H9 (cell line): ENCODE results near the gene SMIM26. TPM values are rescaled to one million over a fixed set of nuclear protein-coding genes. Genes with fewer than 3 reads are reported as not detected.

Experiments
- DNase-seq: peaks from one replicate; pipeline ENCODE4 v3.0.0-alpha.2; 2017
- H2AFZ ChIP-seq: one replicate; pipeline ENCODE4 v1.6.1; 2013; ENCODE audit warnings: mild to moderate bottlenecking, low read length, control low read depth, moderate library complexity
- H2AK5ac ChIP-seq: 2 replicates; pipeline ENCODE4 v1.6.1; 2013; ENCODE audit warnings: low read length, control low read depth, mixed read lengths; ENCODE audit not compliant: insufficient read length
- H2BK120ac ChIP-seq: one replicate; pipeline ENCODE4 v1.6.1; 2013; ENCODE audit warnings: low read depth, mild to moderate bottlenecking, low read length, control low read depth, inconsistent platforms; ENCODE audit not compliant: poor library complexity, severe bottlenecking
- H2BK12ac ChIP-seq: 2 replicates; pipeline ENCODE4 v1.6.1; 2013; ENCODE audit warnings: low read length, control low read depth, mixed read lengths, low read depth; ENCODE audit not compliant: insufficient read length
- H2BK15ac ChIP-seq: 2 replicates; pipeline ENCODE4 v1.6.1; 2013; ENCODE audit warnings: low read depth, low read length, control low read depth
- H2BK20ac ChIP-seq: one replicate; pipeline ENCODE4 v1.6.1; 2013; ENCODE audit warnings: low read depth, mild to moderate bottlenecking, low read length, control low read depth, inconsistent platforms; ENCODE audit not compliant: poor library complexity, severe bottlenecking
- H2BK5ac ChIP-seq: 2 replicates; pipeline ENCODE4 v1.6.1; 2013; ENCODE audit warnings: low read length, control low read depth, mixed read lengths; ENCODE audit not compliant: insufficient read length
- H3K14ac ChIP-seq: 2 replicates; pipeline ENCODE4 v1.6.1; 2013; ENCODE audit warnings: low read length, control low read depth; ENCODE audit not compliant: insufficient read depth
- H3K18ac ChIP-seq: 2 replicates; pipeline ENCODE4 v1.6.1; 2013; ENCODE audit warnings: low read depth, mild to moderate bottlenecking, mixed read lengths, low read length, control low read depth; ENCODE audit not compliant: insufficient read length
- H3K23ac ChIP-seq: 2 replicates; pipeline ENCODE4 v1.6.1; 2013; ENCODE audit warnings: low read length, control low read depth, mixed read lengths, low read depth; ENCODE audit not compliant: insufficient read length
- H3K23me2 ChIP-seq: 2 replicates; pipeline ENCODE4 v1.6.1; 2013; ENCODE audit warnings: low read depth, mild to moderate bottlenecking, mixed read lengths, low read length, control low read depth; ENCODE audit not compliant: insufficient read length, poor library complexity, severe bottlenecking
- H3K27ac ChIP-seq: 2 replicates; pipeline ENCODE4 v1.5.1; 2013; ENCODE audit warnings: low read length, control low read depth, mixed read lengths, low read depth; ENCODE audit not compliant: insufficient read length
- H3K27me3 ChIP-seq: 2 replicates; pipeline ENCODE4 v1.6.1; 2013; ENCODE audit warnings: low read length, control low read depth, inconsistent platforms; ENCODE audit not compliant: insufficient read depth
- H3K4ac ChIP-seq: 2 replicates; pipeline ENCODE4 v1.6.1; 2013; ENCODE audit warnings: low read depth, mild to moderate bottlenecking, control low read depth, inconsistent platforms, low read length, moderate library complexity
- H3K4me1 ChIP-seq: 2 replicates; pipeline ENCODE4 v1.6.1; 2013; ENCODE audit warnings: low read length, control low read depth, inconsistent platforms; ENCODE audit not compliant: insufficient read depth
- H3K4me2 ChIP-seq: 2 replicates; pipeline ENCODE4 v1.6.1; 2013; ENCODE audit warnings: low read length, control low read depth, mixed read lengths; ENCODE audit not compliant: insufficient read length, insufficient read depth
- H3K56ac ChIP-seq: 2 replicates; pipeline ENCODE4 v1.6.1; 2013; ENCODE audit warnings: low read depth, mild to moderate bottlenecking, mixed read lengths, low read length, control low read depth; ENCODE audit not compliant: insufficient read length
- H3K79me1 ChIP-seq: 2 replicates; pipeline ENCODE4 v1.6.1; 2013; ENCODE audit warnings: low read depth, mild to moderate bottlenecking, moderate library complexity, low read length, control low read depth, inconsistent platforms; ENCODE audit not compliant: insufficient read depth, poor library complexity, severe bottlenecking
- H3K79me2 ChIP-seq: 2 replicates; pipeline ENCODE4 v1.6.1; 2013; ENCODE audit warnings: low read length, control low read depth, inconsistent platforms; ENCODE audit not compliant: insufficient read depth
- H3K9ac ChIP-seq: 2 replicates; pipeline ENCODE4 v1.6.1; 2013; ENCODE audit warnings: low read length, control low read depth, mixed read lengths; ENCODE audit not compliant: insufficient read length; ENCODE audit errors: extremely low read depth
- H3K9me3 ChIP-seq: one replicate; pipeline ENCODE4 v1.6.1; 2013; ENCODE audit warnings: low read depth, low read length, inconsistent platforms; ENCODE audit not compliant: control insufficient read depth
- H3T11ph ChIP-seq: one replicate; pipeline ENCODE4 v1.6.1; 2013; ENCODE audit warnings: mild to moderate bottlenecking, low read length, control low read depth, inconsistent platforms
- H4K20me1 ChIP-seq: one replicate; pipeline ENCODE4 v1.6.1; 2013; ENCODE audit not compliant: control insufficient read depth, insufficient read length, insufficient read depth
- H4K5ac ChIP-seq: 2 replicates; pipeline ENCODE4 v1.6.1; 2013; ENCODE audit warnings: low read depth, mild to moderate bottlenecking, mixed read lengths, low read length, control low read depth; ENCODE audit not compliant: insufficient read length
- H4K8ac ChIP-seq: replicated peaks from 2 replicates; pipeline ENCODE4 v1.6.1; 2013; ENCODE audit warnings: low read length, control low read depth, mixed read lengths, low read depth; ENCODE audit not compliant: insufficient read length
- H4K91ac ChIP-seq: 2 replicates; pipeline ENCODE4 v1.6.1; 2013; ENCODE audit warnings: low read depth, mild to moderate bottlenecking, moderate library complexity, mixed read lengths, low read length, control low read depth; ENCODE audit not compliant: insufficient read length
- H3K27ac Mint-ChIP-seq, 3 experiments: 2 replicates in 2 of 3; 3 replicates in 1 of 3; pipeline ENCODE4 v1.8.0; 2020 to 2021; ENCODE audit warnings: mixed read lengths in 3 of 3, mild to moderate bottlenecking in 1 of 3, moderate library complexity in 1 of 3
- H3K27me3 Mint-ChIP-seq: 2 replicates; pipeline ENCODE4 v1.8.0; 2021; ENCODE audit warnings: low read depth, mild to moderate bottlenecking, moderate library complexity, mixed read lengths
- H3K36me3 Mint-ChIP-seq, 3 experiments: 2 replicates in 2 of 3; 3 replicates in 1 of 3; pipeline ENCODE4 v1.8.0; 2020 to 2021; ENCODE audit warnings: low read depth in 3 of 3, mixed read lengths in 3 of 3; ENCODE audit not compliant: insufficient read depth in 1 of 3
- H3K4me1 Mint-ChIP-seq, 2 experiments: 2 replicates each; pipeline ENCODE4 v1.8.0; 2020; ENCODE audit warnings: mixed read lengths in 2 of 2
- H3K4me3 Mint-ChIP-seq, 2 experiments: 2 replicates in 1 of 2; 3 replicates in 1 of 2; pipeline ENCODE4 v1.8.0; 2020 to 2021; ENCODE audit warnings: mild to moderate bottlenecking in 2 of 2, mixed read lengths in 2 of 2, moderate library complexity in 1 of 2
- H3K9me3 Mint-ChIP-seq, 2 experiments: 2 replicates in 1 of 2; 3 replicates in 1 of 2; pipeline ENCODE4 v1.8.0; 2020; ENCODE audit warnings: mild to moderate bottlenecking in 2 of 2, mixed read lengths in 2 of 2, moderate library complexity in 1 of 2
- WGBS: extraction: QIAGEN DNeasy Blood & Tissue Kit; methylation state at CpG from one replicate; pipeline ENCODE4 v1.1.7; 2013; ENCODE audit warnings: missing lambda C conversion rate, low lambda C conversion rate, mixed read lengths; ENCODE audit not compliant: insufficient read length; ENCODE audit errors: extremely low coverage; 5-methylcytosine and 5-hydroxymethylcytosine counted together
- total RNA-seq: library from RNA; stranded (reverse); gene quantifications from 2 replicates; pipeline ENCODE4 v1.2.1, GENCODE V29; 2021
- TF ChIP-seq, protein P1 (sequence below): fragments of 200-600 bp; sonication (generic); conservative IDR thresholded peaks from 3 replicates; pipeline ENCODE4 v1.8.0; 2021; ENCODE audit warnings: antibody characterized with exemption, mild to moderate bottlenecking

The SMIM26 gene
- total RNA-seq, 1 experiment from 2014 or later = 75.9 TPM

DNA sequence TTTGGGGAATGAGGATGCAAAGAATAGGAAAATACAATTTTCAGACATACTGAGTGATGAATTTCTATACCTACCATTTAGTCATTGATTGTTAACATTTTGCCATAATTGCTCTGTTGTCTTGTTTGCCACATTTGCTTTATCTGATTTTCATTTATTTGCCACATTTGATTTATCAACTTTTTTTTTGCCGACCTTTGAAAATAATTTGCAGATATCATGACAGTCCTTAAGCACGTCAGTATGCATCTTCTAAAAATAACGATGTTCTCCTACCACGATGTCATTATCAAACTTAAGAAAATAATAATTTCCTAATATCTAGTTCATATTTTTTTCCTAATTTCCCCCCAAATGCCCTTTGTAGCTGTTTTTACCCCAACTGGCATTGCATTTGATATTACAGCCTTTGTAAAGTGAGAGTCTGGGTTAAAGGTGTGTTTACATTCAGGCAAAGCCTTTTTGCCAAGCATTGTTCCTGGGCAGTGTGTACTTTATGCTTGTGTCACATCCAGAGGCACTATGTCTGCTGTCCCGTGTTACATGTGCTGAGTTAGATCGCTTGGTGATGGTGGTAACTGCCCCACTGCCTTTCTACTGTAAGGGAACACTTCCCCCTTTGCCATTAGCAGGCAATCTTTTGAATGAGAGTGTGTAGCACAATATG is 33.1 kb upstream of the SMIM26 start:
- Histone ChIP-seq H3K18ac (no peak overlapping the region), H2BK120ac (no peak overlapping the region), H2BK15ac (no peak overlapping the region), H3K79me2 (no peaks in the 10 kb centered on the region), H3K23me2 (no peaks in the 10 kb centered on the region), H2BK5ac (no peak overlapping the region), H4K8ac (no peak overlapping the region), H4K91ac (no peak overlapping the region), H3K14ac (no peak overlapping the region), H2BK20ac (no peak overlapping the region), H3K23ac (no peak overlapping the region), H2AFZ (no peak overlapping the region), H2AK5ac (no peak overlapping the region), H3K9ac (no peak overlapping the region), H4K20me1 (no peaks in the 10 kb centered on the region), H3K9me3 (no peaks in the 10 kb centered on the region), H3K4ac (no peak overlapping the region), H3T11ph (no peak overlapping the region), H2BK12ac (no peak overlapping the region), H3K56ac (no peak overlapping the region), H3K4me2 (no peak overlapping the region), H3K4me1 (no peaks in the 10 kb centered on the region), H3K79me1 (no peaks in the 10 kb centered on the region), H3K27me3 (no peaks in the 10 kb centered on the region), H4K5ac (no peak overlapping the region), H3K27ac (no peak overlapping the region)
- Mint-ChIP-seq H3K27ac (no peak overlapping the region), H3K36me3 (peaks cover 45 to 84% (median 75%) of the 10 kb centered on the region in 3 experiments), H3K27me3 (no peaks in the 10 kb centered on the region), H3K9me3 (0 out of 5 replicates have a peak, but pooled peaks cover 0 to 2% of the 10 kb centered on the region in 2 experiments), H3K4me1 (no peaks in the 10 kb centered on the region), H3K4me3 (no peak overlapping the region)
- WGBS = no CpG with 5 or more reads among the region's 6 CpGs
- no peak for DNase-seq
- TF ChIP-seq, protein P1, sequence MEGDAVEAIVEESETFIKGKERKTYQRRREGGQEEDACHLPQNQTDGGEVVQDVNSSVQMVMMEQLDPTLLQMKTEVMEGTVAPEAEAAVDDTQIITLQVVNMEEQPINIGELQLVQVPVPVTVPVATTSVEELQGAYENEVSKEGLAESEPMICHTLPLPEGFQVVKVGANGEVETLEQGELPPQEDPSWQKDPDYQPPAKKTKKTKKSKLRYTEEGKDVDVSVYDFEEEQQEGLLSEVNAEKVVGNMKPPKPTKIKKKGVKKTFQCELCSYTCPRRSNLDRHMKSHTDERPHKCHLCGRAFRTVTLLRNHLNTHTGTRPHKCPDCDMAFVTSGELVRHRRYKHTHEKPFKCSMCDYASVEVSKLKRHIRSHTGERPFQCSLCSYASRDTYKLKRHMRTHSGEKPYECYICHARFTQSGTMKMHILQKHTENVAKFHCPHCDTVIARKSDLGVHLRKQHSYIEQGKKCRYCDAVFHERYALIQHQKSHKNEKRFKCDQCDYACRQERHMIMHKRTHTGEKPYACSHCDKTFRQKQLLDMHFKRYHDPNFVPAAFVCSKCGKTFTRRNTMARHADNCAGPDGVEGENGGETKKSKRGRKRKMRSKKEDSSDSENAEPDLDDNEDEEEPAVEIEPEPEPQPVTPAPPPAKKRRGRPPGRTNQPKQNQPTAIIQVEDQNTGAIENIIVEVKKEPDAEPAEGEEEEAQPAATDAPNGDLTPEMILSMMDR = no peak
